DMS114 treated with DMSO at 0.1 percent for 48 hours (cell line): ENCODE data around the gene BRIP1.

Source experiments
- DNase-seq: peaks from one replicate; lab custom pipeline; 2025; ENCODE audit not compliant: unreplicated experiment; lab: John Stamatoyannopoulos, UW

Gene BRIP1

DNA sequence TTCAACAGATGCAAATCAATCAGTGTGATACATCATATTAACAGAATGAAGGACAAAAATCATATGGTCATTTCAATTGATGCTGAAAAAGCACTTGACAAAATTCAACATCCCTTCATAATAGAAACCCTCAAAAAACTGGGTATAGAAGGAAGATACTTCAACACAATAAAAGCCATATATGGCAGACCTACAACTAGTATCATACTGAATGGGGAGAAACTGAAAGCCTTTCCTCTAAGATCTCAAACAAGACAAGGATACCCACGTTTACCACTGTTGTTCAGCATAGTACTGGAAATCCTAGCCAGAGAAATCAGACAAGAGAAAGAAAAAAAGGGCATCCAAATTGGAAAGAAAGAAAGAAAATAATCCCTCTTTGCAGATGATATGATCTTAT, 225.2 kb downstream of the BRIP1 start:
- no peak for DNase-seq

DNA sequence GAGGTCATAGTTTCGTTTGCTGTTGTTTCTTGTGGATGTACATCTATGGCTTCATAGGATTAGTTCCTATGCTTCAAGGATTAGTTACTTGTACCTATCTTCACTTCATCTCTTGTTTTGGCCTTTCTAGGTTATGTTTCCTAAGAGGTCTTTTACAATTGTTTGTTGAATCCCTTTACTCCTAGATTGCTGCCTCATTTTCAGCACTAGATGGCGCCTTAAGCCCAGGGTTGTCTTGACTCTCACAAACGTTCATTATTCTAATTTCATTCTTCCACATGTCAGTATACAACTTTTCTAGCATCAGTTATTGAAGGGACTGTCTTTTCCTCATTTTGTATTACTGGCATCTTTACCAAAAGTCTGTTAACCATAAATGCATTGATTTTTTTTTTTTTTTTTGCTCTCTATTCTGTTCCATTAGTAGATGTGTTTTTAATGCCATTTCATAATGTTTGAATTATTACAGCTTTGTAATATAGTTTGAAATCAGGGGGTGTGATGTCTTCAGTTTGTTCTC, 227.4 kb downstream of the BRIP1 start:
- peak; percentile 56 for DNase-seq

DNA sequence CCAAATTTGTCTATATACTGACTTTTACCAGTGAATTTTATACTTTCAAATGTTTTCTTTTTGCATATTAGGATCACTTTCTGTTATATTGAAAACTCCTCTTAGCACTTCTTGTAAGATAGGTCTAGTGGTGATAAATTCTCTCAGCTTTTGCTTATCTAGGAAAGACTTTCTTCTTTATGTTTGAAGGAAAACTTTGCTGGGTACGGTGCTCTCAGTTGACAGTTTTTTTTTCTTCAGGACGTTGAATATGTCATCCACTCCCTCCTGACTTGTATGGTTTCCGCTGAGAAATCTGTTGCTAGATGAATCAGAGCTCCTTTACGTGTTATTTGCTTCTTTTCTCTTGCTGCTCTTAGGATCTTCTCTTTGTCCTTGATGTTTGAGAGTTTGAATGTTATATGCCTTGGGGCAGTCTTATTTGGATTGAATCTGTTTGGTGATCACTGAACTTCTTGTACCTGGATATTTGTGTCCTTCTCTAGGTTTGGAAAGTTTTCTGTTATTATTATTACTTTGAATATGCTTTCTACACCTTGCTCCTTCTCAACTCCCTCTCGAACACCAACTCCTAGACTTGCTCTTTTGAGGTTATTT, 228.3 kb downstream of the BRIP1 start:
- DNase-seq = no peak

DNA sequence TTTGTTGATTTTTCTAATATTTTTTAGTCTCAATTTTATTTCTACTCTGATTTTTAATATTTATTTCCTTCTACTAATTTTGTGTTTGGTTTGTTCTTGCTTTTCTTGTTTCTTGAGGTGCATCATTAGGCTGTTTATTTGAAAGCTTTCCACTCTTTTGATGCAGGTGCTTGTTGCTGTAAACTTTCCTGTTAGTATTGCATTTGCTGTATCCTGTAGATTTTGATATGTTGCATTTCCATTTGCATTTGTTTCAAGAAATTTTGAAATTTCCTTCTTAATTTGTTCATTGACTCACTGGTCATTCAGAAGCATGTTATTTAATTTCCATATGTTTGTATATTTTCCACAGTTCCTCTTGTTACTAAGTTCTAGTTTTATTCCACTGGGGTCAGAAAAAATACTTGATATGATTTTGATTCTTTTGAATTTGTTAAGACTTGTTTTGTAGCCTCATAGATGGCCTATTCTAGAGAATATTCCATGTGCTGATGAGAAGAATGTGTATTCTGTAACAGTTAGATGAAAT, 229.3 kb downstream of the BRIP1 start:
- no peak for DNase-seq

DNA sequence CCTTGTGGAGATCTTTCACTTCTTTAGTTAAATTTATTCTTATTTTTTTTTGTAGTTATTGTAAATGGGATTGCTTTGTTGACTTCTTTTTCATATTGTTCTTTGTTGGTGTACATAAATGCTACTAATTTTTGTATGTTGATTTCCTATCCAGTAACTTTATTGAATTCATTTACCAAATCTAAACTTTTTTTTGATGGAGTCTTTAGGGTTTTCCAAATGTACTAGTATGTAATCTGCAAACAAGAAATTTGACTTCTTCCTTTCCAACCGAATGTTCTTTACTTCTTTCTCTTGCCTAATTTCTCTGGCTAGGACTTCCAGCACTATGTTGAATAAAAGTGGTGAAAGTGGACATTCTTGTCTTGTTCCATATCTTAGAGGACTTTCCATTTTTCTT, 230.5 kb downstream of the BRIP1 start:
- no peak for DNase-seq

DNA sequence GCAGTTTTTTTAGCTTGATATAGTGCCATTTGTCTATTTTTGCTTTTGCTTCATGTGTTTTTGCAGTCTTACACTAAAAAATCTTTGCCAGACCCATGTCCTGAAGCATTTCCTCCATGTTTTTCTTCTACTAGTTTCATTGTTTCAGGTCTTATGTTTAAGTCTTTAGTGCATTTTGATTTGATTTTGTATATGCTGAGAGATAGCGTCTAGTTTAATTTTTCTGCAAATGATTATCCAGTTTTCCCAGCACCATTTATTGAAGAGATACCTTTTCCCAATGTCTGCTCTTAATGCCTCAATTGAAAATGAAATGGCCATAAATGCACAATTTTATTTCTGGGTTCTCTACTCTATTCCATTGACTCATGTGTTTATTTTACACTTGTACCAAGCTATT, 231.5 kb downstream of the BRIP1 start:
- no peak for DNase-seq
